GM23248 (cell line): ENCODE data around the gene METTL9. TPM values are rescaled to one million over a fixed set of nuclear protein-coding genes. Genes with fewer than 3 reads are reported as not detected.
A peak's percentile ranks its signal among the peaks of the same experiment; 100 is the strongest.

Experiments
- DNase-seq: peaks from one replicate; pipeline ENCODE4 v3.0.0-alpha.2; 2015
- H2AFZ ChIP-seq: fragments of 200-600 bp; sonication (generic); 2 replicates; pipeline ENCODE4 v1.6.1; 2016; ENCODE audit warnings: antibody characterized with exemption
- H3F3A ChIP-seq: fragments of 200-600 bp; sonication (generic); 2 replicates; pipeline ENCODE4 v1.6.1; 2016; ENCODE audit warnings: mild to moderate bottlenecking, antibody characterized with exemption, mixed run types; ENCODE audit not compliant: insufficient read depth
- H3K27ac ChIP-seq: fragments of 200-600 bp; sonication (generic); 2 replicates; pipeline ENCODE4 v1.5.1; 2016; ENCODE audit warnings: mild to moderate bottlenecking
- H3K27me3 ChIP-seq: fragments of 200-600 bp; sonication (generic); replicated peaks from 2 replicates; pipeline ENCODE4 v1.6.1; 2016; ENCODE audit warnings: mild to moderate bottlenecking; ENCODE audit not compliant: insufficient read depth
- H3K36me3 ChIP-seq: fragments of 200-600 bp; sonication (generic); 2 replicates; pipeline ENCODE4 v1.6.1; 2016; ENCODE audit warnings: low read depth, mild to moderate bottlenecking
- H3K4me1 ChIP-seq: fragments of 200-600 bp; sonication (generic); 2 replicates; pipeline ENCODE4 v1.6.1; 2016; ENCODE audit warnings: mild to moderate bottlenecking; ENCODE audit not compliant: insufficient read depth
- H3K4me2 ChIP-seq: fragments of 200-600 bp; sonication (generic); one replicate; pipeline ENCODE4 v1.6.1; 2016; ENCODE audit warnings: mild to moderate bottlenecking; ENCODE audit not compliant: unreplicated experiment
- H3K4me3 ChIP-seq: fragments of 200-600 bp; sonication (generic); 2 replicates; pipeline ENCODE4 v1.5.1; 2016; ENCODE audit warnings: mild to moderate bottlenecking
- H3K79me2 ChIP-seq: fragments of 200-600 bp; sonication (generic); 2 replicates; pipeline ENCODE4 v1.6.1; 2016; ENCODE audit warnings: mild to moderate bottlenecking; ENCODE audit not compliant: insufficient read depth
- H3K9ac ChIP-seq: fragments of 200-600 bp; sonication (generic); 2 replicates; pipeline ENCODE4 v1.6.1; 2016; ENCODE audit warnings: mild to moderate bottlenecking
- H3K9me2 ChIP-seq: fragments of 200-600 bp; sonication (generic); 2 replicates; pipeline ENCODE4 v1.6.1; 2016; ENCODE audit warnings: mixed run types, mild to moderate bottlenecking, moderate library complexity; ENCODE audit not compliant: insufficient read depth
- H3K9me3 ChIP-seq: fragments of 200-600 bp; sonication (generic); one replicate; pipeline ENCODE4 v1.6.1; 2017; ENCODE audit warnings: low read depth
- H4K20me1 ChIP-seq: fragments of 200-600 bp; sonication (generic); 2 replicates; pipeline ENCODE4 v1.6.0; 2016; ENCODE audit not compliant: insufficient read depth
- EZH2 ChIP-seq: fragments of 200-600 bp; sonication (generic); IDR thresholded peaks from 2 replicates; pipeline ENCODE4 v1.6.1; 2018; ENCODE audit warnings: antibody characterized with exemption, mild to moderate bottlenecking; ENCODE audit not compliant: insufficient read depth, poor library complexity, severe bottlenecking
- EZH2phosphoT487 ChIP-seq: fragments of 200-600 bp; sonication (generic); IDR thresholded peaks from 2 replicates; pipeline ENCODE4 v1.6.1; 2018; ENCODE audit warnings: antibody characterized with exemption, moderate library complexity, mild to moderate bottlenecking, low read depth; ENCODE audit not compliant: insufficient read depth
- WGBS, 2 experiments: methylation state at CpG; one replicate each; pipeline ENCODE4 v1.1.6; 2015 to 2017; ENCODE audit warnings: low lambda C conversion rate in 2 of 2, low coverage in 1 of 2; ENCODE audit errors: missing lambda C conversion rate in 2 of 2; 5-methylcytosine and 5-hydroxymethylcytosine counted together
- in situ Hi-C: fragments of 300-500 bp; cut with MboI; formaldehyde crosslinking; loops from 2 replicates; pipeline ENCODE4 v1.15.0; 2020
- polyA plus RNA-seq: library from polyadenylated mRNA; unstranded; fragments of >200 nt; fragmentation: Nextera tagmentation; extraction: Ambion mirVana; gene quantifications from 2 replicates; pipeline ENCODE4 v1.2.1, GENCODE V29; 2016
- total RNA-seq: library from RNA; depleted of rRNA; stranded (reverse); fragments of >200 nt; shearing (Covaris generic); gene quantifications from 2 replicates; pipeline ENCODE4 v1.2.3, GENCODE V29; 2014

Gene METTL9
- total and polyA plus RNA-seq, 2 experiments from 2014 or later, result 273 to 326 TPM

GRCh38 chr16:21654881-21655280 lies 55.5 kb downstream of the METTL9 start:
- no peaks in the 10 kb centered on the region for H3K27me3 ChIP-seq
- H3K36me3 ChIP-seq, result peaks cover 19% of the 10 kb centered on the region; the same call in 1 of the 2 replicates
- H3K4me2 ChIP-seq, result no peak overlapping the region
- DNase-seq, result no peak
- H2AFZ ChIP-seq, result no peak overlapping the region
- 0 out of 2 replicates have a peak, but pooled peaks cover 6% of the 10 kb centered on the region for H3K4me1 ChIP-seq
- in situ Hi-C loops, result loop anchor here (5.0 kb wide), 1 partner anchor 47 kb away; no protein-coding TSS in a partner anchor
- peaks cover 29% of the 10 kb centered on the region; the same call in 1 of the 2 replicates for H3F3A ChIP-seq
- no peaks in the 10 kb centered on the region for H3K9me2 ChIP-seq
- no peaks in the 10 kb centered on the region for H4K20me1 ChIP-seq
- peaks cover 65% of the 10 kb centered on the region for H3K79me2 ChIP-seq
- H3K4me3 ChIP-seq, result no peak overlapping the region
- TF ChIP-seq EZH2, result no peak
- no peak for TF ChIP-seq EZH2phosphoT487
- WGBS, 2 experiments, result 68 to 76% methylated on average over 2 of the region's 2 CpGs
- H3K9ac ChIP-seq, result no peak overlapping the region
- no peak overlapping the region for H3K27ac ChIP-seq
- H3K9me3 ChIP-seq, result no peaks in the 10 kb centered on the region

- TF ChIP-seq EZH2 (no peak), EZH2phosphoT487 (no peak)
- peaks cover 19% of the 10 kb centered on the region; the same call in 1 of the 2 replicates for H3K36me3 ChIP-seq
- H3K9ac ChIP-seq, result no peak overlapping the region
- in situ Hi-C loops, result loop anchor here (5.0 kb wide), 1 partner anchor 45 kb away; no protein-coding TSS in a partner anchor
- peak overlapping the region; percentile 50 for H3K4me2 ChIP-seq
- WGBS, 2 experiments, result 27 to 29% methylated on average over 4 of the region's 4 CpGs
- no peaks in the 10 kb centered on the region for H3K9me3 ChIP-seq
- H3F3A ChIP-seq, result peaks cover 31% of the 10 kb centered on the region
- peak; percentile 76 for DNase-seq
- no peaks in the 10 kb centered on the region for H3K9me2 ChIP-seq
- H2AFZ ChIP-seq, result no peak overlapping the region
- H3K27me3 ChIP-seq, result no peaks in the 10 kb centered on the region
- no peak overlapping the region for H3K27ac ChIP-seq
- H3K4me1 ChIP-seq, result 0 out of 2 replicates have a peak, but pooled peaks cover 6% of the 10 kb centered on the region
- no peak overlapping the region for H3K4me3 ChIP-seq
- no peaks in the 10 kb centered on the region for H4K20me1 ChIP-seq
- peaks cover 43% of the 10 kb centered on the region for H3K79me2 ChIP-seq
Measured at GRCh38 chr16:21656795-21657768, 57.7 kb downstream of the METTL9 start.

- Histone ChIP-seq H3K9me2 (no peaks in the 10 kb centered on the region), H3K4me2 (no peak overlapping the region), H3K79me2 (peaks cover 26% of the 10 kb centered on the region), H3K27ac (no peak overlapping the region), H3K9ac (no peak overlapping the region), H3K9me3 (no peaks in the 10 kb centered on the region), H4K20me1 (no peaks in the 10 kb centered on the region), H2AFZ (no peak overlapping the region), H3K4me1 (0 out of 2 replicates have a peak, but pooled peaks cover 6% of the 10 kb centered on the region), H3K4me3 (no peak overlapping the region), H3F3A (peaks cover 31% of the 10 kb centered on the region), H3K27me3 (no peaks in the 10 kb centered on the region), H3K36me3 (peaks cover 19% of the 10 kb centered on the region; the same call in 1 of the 2 replicates)
- TF ChIP-seq EZH2, result no peak
- TF ChIP-seq EZH2phosphoT487, result no peak
- 95 to 97% methylated on average over 4 of the region's 4 CpGs for WGBS, 2 experiments
- in situ Hi-C loops, result loop anchor here (5.0 kb wide), 1 partner anchor 43 kb away; no protein-coding TSS in a partner anchor
- DNase-seq, result no peak
Measured at GRCh38 chr16:21659124-21659523, 59.7 kb downstream of the METTL9 start.

GRCh38 chr16:21663889-21664647 lies 64.7 kb downstream of the METTL9 start, which contains the start of gene OTOA:
Gene OTOA (plus strand): TSS chr16:21663968. CDS start chr16:21678515, 14,547 bp downstream.
- Histone ChIP-seq H3K4me1 (no peaks in the 10 kb centered on the region), H4K20me1 (no peaks in the 10 kb centered on the region), H3K27me3 (no peaks in the 10 kb centered on the region), H3K36me3 (no peaks in the 10 kb centered on the region), H3K9me3 (no peaks in the 10 kb centered on the region), H3K9me2 (no peaks in the 10 kb centered on the region), H3K4me2 (peak within 1 kb of the TSS; percentile 40), H3K9ac (no peak within 1 kb of the TSS), H3K79me2 (no peaks in the 10 kb centered on the region), H2AFZ (peak within 1 kb of the TSS; percentile 14; the same call in 1 of the 2 replicates), H3K4me3 (peak within 1 kb of the TSS; percentile 53), H3K27ac (no peak within 1 kb of the TSS), H3F3A (peaks cover 6% of the 10 kb centered on the region; the same call in 1 of the 2 replicates)
- DNase-seq, result peak; percentile 29
- TF ChIP-seq EZH2 (no peak), EZH2phosphoT487 (no peak)
- WGBS, 2 experiments, result 9 to 13% methylated on average over 24 to 45 of the region's 45 CpGs
- in situ Hi-C loops, result no loop called here
